GM19467 (cell line): Measurements from ENCODE around the gene CCDC197.

Experiments
- ATAC-seq: cut with Tn5 transposase; IDR thresholded peaks from one replicate; pipeline ENCODE4 v1.9.1; 2021; ENCODE audit warnings: mild to moderate bottlenecking, moderate library complexity; ENCODE audit not compliant: unreplicated experiment

CCDC197 gene

DNA sequence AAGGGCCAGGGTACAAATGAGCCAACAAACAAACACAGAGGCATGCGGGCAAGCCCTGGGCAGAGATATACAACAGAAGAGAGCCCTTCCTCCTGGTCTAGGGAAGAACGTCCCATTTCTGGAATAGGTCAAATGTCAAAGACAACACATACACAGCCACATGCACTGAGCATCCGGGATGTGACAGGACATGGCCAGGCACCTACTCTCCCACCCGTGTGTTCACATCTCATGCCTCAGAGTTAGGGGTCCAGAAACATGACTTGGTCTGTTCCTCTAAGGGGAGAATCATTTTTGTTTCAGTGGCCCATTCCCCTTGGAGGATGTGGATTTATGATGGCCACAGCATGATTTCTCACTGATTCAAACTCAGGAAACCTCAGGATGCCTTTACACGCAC is 19.9 kb upstream of the CCDC197 start:
- no peak for ATAC-seq

DNA sequence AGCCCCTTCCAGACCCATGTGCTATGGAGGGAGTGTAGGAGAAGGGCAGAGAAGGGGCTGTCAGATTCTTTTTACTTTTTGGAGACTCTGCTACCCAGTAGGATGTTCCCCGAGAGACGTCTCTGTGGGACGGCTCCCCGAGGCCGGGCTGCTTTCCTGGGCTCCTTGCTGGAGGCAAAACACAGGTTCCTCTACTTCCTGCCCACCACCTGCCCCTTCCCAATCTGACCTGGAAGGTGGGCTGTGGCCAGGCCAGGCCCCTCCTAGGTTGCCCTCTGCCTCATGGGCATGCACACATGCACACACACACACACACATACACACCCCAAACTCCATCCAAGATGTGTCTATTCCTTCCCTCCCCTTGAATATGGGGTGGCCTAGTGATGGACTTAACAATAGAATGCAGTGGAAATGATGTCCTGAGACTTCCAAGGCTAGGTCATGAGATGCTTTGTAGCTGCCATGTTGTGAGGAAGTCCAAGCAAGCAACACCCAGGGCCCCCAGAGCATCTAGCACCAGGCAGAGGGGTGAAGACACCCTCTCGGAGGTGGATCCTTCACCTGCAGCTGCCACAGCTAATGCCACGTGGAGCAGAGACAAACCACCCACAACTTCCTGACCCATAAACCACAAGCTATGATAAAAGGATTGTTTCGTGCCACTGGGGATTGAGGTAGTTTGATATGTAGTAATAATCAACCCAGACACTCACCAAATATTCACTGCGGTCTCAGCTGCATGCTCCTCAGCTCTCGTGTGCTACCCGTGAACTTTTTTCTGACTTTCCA is 19.1 kb upstream of the CCDC197 start:
- ATAC-seq: peak; percentile 47

DNA sequence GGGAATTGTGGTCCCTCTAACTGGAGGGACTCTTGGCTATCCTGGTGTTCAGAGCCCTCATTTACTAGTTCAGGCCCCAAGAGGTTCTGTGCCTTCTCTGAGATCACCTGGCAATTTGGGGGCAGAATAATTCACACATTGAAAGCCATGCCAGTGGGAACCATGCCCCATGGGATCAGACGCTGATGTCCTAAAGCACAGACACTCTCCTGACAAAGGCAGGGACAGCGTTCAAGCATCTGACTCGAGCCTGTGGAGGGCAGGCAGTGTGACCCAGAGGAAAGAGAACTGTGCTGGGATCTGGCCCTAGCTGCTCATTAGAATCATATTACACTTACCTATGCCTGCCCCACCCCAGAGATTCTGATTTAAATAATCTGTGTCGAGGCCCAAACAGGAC is 18.4 kb upstream of the CCDC197 start:
- no peak for ATAC-seq

DNA sequence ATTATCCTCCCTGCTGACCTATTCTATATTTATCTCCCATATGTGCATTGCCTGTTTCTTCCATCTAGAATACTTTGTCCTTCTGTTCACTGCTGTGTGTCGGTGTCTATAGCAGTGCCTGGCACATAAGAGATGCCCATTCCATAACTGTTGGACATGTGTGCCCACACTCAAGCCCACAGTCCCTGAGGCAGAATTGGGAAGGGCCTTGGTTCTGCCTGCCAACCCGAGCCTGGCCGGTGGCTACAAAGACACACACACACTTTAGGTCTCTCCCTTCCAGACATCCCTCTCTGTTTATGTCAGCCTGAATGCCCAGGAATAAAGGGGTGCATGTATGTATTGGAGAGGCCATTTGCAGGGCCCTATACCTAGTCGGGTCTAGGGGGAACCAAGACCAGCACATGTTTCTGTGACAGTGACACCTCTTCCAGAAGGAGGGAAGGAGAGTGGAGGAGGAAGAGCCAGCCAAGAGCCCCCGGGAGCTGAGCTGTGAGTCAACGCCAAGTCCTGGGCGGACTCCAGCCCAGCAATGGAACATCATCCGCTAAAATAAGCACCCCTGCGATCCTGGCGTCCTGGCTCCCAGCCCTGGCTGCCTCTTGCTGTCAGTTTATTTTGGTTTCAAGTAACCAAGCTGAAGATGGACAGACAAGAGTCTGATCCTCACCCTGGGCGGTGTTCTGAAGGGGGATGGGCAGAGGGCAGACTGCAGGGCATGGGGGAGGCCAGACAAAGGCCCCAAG is 16.5 kb upstream of the CCDC197 start:
- no peak for ATAC-seq

DNA sequence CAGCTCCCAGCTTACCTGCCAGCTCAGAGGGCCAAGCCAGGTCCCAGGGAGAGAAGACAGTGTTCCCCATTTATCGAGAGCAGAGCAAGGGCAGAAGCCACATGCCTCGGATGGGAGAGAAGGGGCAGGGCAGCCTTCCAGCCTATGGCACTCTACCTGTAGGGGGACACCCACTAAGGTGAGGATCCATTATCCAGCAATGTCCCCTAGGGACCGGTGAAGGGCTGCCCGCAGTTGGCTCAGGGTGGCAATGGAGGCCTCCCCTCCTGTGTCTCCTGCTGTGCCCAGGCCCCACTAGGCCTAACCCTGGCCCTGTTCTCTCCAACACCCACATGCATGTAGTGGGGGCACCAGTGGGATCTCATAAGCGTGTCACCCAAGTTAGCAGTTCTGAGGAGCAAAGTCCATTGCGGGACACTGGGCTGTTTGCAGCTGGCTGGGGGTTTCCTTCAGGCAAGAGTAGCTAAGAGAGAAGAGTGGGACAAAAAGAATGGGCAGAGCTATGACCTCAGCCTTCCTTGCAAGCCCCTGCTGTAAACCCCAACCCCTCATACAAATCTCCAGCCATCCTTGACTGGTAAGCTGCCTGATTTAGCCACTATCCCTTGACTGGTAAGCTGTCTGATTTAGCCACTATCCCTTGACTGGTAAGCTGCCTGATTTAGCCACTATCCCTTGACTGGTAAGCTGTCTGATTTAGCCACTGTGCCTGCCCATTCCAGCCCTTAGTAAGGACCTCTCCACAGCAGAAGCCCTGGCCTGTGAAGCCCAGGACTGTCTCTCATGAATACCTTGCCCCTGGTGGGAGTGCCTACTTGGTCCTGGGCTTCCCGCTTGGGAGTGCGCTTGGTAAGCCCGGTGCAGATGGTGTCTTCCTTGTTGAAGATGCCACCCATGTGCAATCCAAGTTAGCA is 15.5 kb upstream of the CCDC197 start:
- no peak for ATAC-seq

DNA sequence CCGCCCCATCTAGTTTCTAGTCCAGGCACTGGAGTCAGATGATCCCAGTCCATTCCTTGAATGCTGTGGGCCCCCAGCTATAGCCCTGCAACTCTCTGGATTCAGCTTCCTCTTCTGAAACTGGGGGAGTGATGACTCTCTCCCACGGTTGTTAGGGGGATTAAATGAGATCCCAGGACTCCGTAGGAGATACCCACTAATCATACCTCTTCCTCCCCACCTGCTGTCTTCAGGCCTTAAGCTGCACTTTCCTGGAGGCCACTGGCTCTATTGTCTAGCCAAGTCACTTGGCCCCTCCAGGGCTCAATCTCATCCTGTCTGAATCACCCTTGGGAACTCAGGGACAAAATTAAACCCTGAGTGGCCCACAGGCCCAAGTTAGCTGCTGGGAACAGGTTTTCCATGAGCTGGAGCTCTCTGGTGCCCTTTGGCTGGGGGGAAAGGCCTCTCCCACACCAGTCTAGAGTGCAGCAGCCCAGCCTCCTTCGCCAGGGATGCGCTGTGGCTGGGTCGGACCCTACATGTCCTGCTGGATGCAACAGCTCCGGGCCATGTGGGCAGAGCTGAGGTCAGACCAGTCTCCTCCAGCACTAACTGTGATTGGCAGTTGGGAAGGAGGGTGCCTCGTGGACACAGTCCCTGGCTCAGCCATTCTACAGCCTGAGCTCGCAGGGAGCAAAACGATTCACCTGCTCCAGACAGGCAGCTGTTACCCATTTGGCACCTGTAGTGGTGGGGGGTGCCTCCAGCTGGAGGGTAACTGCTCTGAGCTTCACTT is 14.7 kb upstream of the CCDC197 start:
- no peak for ATAC-seq

DNA sequence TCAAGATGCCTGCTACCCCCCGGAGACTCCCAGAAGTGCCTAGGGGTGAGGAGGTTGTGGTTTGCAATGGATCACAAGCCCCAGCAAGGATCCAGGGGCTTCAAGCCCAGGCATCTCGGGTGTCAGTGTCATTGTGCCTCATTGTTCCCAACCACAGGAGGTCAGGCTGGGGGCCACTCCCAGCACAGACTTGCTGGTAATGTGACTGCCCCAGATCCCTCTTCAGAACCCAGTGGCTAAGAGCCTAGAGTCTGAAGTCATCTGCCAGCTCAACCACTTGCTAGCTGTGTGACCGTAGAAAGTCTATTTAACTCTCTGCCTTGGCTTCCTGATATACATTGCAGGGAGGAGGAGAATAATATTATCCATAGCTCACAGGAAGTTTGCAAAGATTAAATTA is 13.0 kb upstream of the CCDC197 start:
- no peak for ATAC-seq

DNA sequence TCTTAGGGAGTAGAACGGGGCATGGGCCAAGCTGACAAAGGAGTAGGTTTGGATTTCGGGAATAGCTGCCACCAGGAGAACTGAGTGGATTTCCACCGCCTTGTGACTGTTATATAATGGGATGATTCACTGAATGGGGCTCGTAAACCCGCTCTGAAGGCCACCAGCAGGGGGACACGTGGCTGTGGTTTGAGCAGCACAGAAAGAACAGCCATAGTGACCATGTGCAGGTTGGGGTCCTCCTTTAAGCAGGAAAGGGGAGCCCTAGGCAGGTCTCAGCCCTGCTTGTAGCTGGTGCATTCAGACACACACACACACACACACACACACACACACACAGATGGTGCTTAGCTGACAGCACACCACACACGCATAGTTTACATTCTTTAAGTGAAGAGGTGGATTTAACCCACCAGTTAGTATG is 12.1 kb upstream of the CCDC197 start:
- ATAC-seq: no peak

DNA sequence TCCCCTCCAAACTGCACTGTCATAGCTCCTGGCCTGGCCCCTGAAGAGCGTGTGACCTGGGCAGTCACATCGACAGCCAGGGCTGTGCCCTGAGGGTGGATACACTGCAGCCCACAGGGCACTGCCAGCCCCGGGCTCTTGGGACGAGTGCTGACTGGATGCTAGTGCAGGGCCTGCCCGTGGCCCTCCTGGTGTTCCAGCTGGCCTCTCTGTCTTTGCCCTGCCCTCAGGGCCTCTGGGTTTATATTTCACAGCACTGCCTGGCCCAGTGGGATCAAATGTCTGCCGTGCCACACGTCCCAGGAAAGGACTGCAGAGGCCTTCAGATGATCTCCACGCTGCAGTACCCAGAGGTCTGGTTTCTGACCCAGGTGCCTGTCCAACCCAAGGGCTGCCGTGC is 10.1 kb upstream of the CCDC197 start:
- no peak for ATAC-seq

DNA sequence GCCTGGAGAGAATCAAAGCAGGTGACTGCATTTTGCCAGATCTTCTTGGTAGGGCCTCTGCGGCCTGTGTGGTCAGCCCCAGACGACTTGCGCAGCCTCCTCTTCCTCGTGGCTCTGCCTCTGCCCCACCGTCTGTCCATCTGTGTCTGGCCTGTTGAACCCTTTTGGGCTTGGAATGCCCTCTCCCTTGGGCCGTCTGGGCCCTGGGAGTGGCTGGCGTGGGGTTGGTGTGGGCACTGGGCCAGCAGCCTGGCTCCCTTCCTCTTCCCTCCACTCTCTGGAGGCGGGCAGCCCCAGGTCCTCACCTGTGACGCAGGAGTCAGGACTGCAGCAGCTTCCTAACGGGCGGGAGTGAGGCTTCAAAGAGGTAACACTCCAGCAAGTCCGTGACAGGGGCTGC is 9.7 kb upstream of the CCDC197 start:
- no peak for ATAC-seq

DNA sequence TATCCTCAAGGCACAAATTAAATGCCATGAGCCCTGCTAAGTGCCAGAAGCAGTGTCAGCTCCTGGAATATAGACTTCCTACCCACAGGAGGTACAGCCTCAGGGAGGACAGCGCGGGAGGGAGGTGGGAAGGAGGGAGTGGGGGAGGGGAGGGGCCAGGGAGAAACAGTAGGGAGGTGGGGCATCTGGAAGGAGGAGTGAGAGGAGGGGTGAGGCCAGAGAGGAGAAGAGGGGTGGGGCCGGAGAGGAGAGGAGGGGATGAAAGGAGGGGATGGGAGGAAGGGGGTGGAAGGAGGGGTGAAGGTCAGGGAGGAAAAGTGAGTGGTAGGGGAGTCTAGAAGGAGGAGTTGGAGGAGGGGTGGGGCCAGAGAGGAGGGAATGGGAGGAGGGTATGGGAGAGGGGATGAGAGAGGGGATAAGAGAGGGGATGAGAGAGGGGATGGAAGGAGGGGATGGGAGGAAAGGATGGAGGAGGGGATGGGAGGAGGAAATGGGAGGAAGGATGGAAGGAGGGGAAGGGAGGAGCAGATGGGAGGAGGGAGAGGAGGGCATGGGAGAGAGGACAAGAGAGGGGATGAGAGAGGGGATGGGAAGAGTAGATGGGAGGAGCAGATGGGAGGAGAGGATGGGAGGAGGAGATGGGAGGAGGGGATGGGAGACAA is 9.2 kb upstream of the CCDC197 start:
- ATAC-seq: no peak

DNA sequence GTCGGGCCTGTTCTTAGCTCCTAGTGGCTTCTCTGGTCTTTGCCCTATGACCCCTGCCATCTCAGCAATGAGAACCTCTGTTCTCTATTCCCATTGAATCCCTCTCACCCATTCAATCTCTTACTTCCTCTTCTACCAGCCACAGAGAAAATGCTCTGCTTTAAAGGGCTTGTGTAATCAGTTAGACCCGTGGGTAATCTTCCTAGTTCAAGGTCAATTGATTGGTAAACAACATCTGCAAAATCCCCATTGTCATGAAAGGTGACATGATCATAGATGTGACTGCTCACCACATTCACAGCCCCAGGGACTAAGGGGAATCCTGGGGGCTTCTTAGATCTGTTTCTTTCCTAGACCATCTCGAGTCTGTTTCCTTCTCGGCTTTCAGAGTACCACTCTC is 7.2 kb upstream of the CCDC197 start:
- no peak for ATAC-seq

DNA sequence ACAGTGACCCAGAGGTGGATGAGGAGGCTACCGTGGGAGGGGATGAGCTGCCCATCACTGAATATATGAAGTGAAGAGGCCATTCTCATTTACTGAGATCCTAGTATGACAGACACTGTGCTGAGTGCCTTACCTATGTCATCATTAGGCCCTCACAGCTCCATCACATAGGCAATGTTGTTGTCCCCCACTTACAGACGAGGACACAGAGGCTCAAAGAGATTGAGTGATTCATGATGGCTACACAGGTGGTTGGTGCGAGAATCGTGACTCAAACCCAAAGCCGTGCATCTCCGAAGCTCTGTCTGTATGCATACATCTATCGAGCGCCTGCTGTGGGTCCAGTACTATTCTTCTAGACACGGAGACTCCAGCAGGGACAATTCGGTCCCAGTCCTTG is 5.9 kb upstream of the CCDC197 start:
- no peak for ATAC-seq

DNA sequence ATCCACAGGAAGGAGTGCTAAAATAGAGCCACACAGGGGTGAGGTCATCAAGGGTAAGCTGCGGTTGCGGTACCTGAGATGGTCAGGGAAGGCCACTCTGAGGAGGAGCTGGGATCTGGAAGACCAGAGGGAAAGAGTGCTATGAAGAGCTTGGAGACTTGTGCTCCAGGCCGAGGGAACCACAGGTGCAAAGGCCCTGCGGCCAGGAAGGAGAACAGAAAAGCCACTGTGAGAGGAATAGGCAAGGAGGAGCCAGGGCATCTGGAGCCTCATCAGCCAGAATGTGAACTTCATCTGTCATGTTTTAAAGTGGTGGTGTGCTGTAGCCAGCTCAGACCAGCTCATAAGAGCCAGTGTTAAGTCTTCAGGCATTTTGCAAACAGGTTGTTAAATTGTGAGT is 5.5 kb upstream of the CCDC197 start:
- no peak for ATAC-seq

DNA sequence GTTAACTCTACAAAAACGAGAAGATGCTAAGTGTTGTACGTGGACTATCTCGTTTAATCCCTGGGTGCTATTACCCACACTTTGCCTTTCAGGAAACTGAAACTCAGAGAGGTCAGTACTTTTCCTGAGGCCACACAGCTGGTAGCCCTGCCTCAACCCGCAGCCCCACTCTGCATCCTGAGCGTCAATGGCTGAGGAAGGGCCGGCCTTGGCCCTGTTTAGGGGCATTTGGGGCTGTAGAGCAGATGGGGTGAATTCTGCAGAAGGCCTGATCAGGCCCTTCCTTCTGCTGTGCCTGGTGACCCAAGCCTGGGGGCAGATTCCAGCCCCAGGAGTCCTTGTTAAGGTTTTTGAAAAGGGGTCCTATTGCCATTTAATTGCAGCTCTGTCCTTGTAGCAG is 3.7 kb upstream of the CCDC197 start:
- ATAC-seq: no peak

DNA sequence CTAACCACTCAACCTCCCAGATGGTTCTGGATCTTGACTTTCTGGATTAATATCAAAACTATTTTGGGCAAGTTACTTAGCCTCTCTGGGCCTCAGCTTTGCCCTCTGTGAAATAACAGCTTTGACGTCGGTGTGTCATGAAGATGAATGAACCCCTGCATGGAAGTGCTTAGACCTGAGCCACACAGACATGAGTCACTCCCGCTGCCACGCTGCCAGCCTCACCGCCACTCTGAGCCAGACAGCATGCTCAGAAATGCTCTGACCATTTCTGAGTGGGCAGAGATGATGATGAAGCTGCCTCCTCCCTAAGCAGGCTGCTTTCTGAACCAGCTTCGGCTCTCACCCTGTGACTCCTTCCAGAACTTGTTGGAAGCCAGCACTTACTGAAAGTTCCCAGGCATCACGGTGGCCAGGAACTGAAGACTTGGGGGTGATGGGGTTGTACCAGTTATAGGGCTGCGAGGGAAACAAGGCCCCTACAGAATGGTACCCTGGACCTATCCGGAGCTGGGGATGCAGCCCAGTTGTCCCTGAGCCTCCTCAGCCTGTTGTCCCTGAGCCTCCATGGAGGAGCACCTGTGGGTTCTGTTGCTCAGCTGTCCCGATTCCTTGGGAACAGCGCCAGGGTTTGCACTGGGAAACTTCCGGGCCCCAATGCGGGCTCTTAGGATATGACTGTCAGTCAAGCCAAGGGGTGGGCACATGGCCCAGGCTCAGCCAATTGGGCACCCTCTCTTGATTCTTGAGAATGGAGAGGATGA is 2.0 kb upstream of the CCDC197 start:
- ATAC-seq: no peak

DNA sequence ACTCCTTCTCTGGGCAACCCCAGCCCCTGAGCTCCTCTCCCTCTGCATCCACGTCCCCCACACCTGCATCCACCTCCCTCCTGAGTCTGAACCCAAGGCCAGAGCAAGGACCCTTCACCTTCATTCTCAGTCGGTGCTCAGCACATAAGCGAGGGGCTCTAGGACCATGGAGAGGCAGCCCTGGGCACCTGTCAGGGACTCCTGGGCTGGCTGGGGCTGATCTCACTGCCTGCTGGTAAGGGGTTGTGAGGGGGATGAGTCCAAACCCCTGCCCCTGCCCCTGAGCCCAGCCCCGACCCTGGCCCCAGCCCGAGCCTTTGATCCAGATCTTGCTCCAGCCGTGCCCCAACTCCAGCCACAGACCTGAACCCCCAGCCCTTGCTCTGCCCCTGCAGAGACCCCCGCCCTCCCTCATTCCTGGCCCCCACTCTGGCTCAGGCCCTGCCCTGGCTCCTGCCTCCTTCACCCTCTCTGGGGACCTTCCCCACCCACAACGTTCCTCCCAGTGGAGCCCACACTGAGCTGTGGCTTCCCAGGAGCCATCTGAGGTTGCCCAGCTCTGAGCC is 888 bp upstream of the CCDC197 start:
- no peak for ATAC-seq

DNA sequence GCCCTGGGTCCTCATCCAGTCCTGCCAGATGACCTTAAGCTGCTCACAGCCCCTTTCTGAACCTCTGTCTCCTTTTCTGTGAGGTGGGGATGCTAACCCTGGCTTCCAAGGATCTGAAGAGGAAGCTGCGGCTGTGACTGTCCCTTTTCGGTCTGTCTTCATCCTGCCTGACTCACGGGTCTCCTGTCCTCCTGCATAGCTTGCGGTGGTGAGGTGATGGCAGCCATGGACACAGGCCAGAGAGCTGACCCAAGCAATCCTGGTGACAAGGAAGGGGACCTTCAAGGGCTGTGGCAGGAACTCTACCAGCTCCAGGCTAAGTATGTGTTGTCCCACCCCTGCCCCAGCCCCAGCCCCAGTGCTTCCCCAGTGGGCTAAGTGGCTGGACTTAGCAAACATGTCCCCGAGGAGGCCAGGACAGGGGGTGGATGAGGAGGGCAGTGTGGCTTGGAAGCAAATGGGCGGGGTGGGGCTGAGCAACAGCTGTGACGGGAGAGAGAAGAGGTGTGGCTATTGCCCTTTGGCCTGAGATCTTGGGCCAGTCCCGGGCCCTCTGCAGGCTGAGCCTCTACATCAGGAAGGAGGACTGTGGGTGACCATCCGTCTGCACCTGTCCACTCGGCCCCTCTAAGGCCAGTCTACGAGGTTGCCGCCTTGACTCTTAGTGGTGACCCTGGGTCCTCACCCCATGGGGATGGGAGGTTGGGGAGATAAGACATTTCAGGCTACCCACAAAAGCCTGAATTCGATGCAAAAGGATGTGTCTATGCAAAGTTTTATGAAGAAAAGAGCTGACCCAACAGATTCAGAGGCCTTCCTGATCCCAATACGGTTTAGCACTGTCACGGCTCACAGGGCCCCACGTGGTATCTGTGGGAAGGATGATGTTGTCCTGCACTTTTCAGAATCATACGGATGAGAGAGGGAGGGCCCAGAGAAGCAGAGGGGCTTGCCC is 1.1 kb downstream of the CCDC197 start:
- no peak for ATAC-seq
